Chondrocyte (in vitro differentiated cells): ENCODE measurements around the gene SLC35B2. TPM values are rescaled to one million over a fixed set of nuclear protein-coding genes. Genes with fewer than 3 reads are reported as not detected.

Experiments
- DNase-seq: peaks from one replicate; pipeline ENCODE4 v3.0.0; 2021; ENCODE audit warnings: mixed read lengths, low spot score
- H3K27ac Mint-ChIP-seq: one replicate; pipeline ENCODE4 v1.8.0; 2021; ENCODE audit warnings: mild to moderate bottlenecking, moderate library complexity, mixed read lengths; ENCODE audit not compliant: unreplicated experiment
- H3K27me3 Mint-ChIP-seq: 2 replicates; pipeline ENCODE4 v1.8.0; 2021; ENCODE audit warnings: low read depth, mixed read lengths
- H3K36me3 Mint-ChIP-seq: 2 replicates; pipeline ENCODE4 v1.8.0; 2021; ENCODE audit warnings: low read depth, mixed read lengths
- H3K4me1 Mint-ChIP-seq: 2 replicates; pipeline ENCODE4 v1.8.0; 2021; ENCODE audit warnings: low read depth, mild to moderate bottlenecking, mixed read lengths
- H3K4me3 Mint-ChIP-seq: one replicate; pipeline ENCODE4 v1.8.0; 2021; ENCODE audit warnings: mild to moderate bottlenecking, moderate library complexity, mixed read lengths; ENCODE audit not compliant: unreplicated experiment
- H3K9me3 Mint-ChIP-seq: 2 replicates; pipeline ENCODE4 v1.8.0; 2021; ENCODE audit warnings: low read depth, mixed read lengths
- CTCF ChIP-seq: fragments of 200-600 bp; sonication (generic); IDR thresholded peaks from 2 replicates; pipeline ENCODE4 v1.5.0; 2021; ENCODE audit warnings: antibody characterized with exemption, mild to moderate bottlenecking, moderate library complexity
- total RNA-seq: library from RNA; stranded (reverse); gene quantifications from 3 replicates; pipeline ENCODE4 v1.2.1, GENCODE V29; 2021

The SLC35B2 gene
- total RNA-seq, 1 donor from 2014 or later, result 71.5 TPM

DNA sequence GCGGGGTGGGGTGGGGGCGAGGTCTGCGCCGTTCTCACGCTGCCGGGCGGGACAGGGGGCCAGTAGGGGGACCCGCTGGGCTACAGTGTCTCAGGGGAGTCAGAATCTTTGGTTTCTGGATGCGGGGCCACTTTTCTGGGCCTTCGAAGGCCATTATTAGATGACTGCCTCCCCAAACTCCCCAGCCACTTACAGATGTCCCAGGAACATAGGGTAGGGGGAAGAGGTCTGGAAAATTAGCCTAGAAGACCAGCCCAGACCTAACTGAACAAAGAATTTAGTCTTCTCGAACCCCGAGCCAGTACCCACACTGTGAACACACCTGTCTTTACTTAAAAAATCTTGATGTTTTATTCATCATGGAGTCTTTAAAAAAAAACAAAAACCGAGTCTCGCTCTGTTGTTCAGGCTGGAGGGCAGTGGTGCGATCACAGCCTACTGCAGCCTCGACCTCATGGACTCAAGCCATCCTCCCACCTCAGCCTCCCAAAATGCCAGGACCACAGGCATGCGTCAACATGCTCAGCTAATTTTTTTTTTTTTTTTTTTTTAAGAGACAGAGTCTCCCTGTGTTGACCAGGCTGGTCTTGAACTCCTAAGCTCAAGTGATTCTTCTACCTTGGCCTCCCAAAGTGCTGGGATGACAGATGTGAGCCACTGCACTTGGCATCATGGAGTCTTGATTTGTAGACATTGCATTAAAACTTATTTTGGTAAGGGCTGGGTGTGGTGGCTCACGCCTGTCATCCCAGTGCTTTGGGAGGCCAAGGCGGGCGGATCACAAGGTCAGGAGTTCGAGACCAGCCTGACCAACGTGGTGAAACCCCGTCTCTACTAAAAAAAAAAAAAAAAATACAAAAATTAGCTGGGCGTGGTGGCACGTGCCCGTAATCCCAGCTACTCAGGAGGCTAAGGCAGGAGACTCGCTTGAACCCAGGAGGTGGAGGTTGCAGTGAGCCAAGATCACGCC is 37.2 kb downstream of the SLC35B2 start:
- DNase-seq, result no peak
- no peaks in the 10 kb centered on the region for H3K27me3 Mint-ChIP-seq
- peak overlapping the region; percentile 100 for H3K27ac Mint-ChIP-seq
- H3K9me3 Mint-ChIP-seq, result no peaks in the 10 kb centered on the region
- peak; percentile 25 for TF ChIP-seq CTCF
- peak overlapping the region; percentile 77 for H3K4me3 Mint-ChIP-seq
- H3K4me1 Mint-ChIP-seq, result peaks cover 68% of the 10 kb centered on the region
- no peaks in the 10 kb centered on the region for H3K36me3 Mint-ChIP-seq

DNA sequence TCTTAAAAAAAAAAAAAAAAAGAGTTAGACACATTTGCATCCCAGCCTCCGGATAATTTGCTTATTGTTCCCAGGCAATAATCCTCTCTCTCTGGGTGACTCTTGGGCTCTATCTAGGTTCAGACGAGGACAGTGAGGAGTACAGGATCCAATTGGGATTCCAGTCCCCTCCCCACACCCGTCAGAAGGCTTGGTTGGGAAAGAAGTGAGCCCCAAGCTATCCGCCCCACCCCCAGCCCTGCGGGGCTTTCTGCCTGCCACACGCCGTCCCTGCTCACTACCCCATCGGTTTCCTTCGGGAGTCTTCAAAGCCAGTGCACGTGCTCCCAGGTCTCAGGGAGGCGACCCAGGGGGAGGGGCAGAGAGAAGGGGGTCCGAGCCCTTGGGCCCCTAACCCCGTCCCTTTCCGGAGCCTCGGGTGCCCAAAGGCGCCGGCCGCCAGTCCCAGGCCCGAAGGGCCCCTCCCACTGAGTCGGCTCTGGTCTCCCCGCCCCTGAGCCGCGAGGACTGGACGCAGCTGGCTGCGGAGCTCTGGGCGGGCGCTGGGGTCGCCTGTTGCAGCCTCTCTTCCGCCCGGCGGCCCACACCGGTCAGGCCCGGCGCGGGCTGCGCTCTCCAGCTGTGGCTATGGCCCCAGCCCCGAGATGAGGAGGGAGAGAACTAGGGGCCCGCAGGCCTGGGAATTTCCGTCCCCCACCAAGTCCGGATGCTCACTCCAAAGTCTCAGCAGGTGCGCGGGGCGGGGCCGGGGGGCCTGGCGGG is 38.1 kb downstream of the SLC35B2 start:
- Mint-ChIP-seq H3K27ac (peak overlapping the region; percentile 100), H3K4me1 (peaks cover 59% of the 10 kb centered on the region), H3K36me3 (no peaks in the 10 kb centered on the region), H3K9me3 (no peaks in the 10 kb centered on the region), H3K4me3 (peak overlapping the region; percentile 77), H3K27me3 (no peaks in the 10 kb centered on the region)
- no peak for TF ChIP-seq CTCF
- no peak for DNase-seq

- DNase-seq, result no peak
- Mint-ChIP-seq H3K4me1 (peaks cover 48% of the 10 kb centered on the region), H3K4me3 (no peak overlapping the region), H3K36me3 (no peaks in the 10 kb centered on the region), H3K27me3 (no peaks in the 10 kb centered on the region), H3K9me3 (no peaks in the 10 kb centered on the region), H3K27ac (no peak overlapping the region)
- no peak for TF ChIP-seq CTCF
Measured at GRCh38 chr6:44217332-44218143, 39.8 kb downstream of the SLC35B2 start.

DNA sequence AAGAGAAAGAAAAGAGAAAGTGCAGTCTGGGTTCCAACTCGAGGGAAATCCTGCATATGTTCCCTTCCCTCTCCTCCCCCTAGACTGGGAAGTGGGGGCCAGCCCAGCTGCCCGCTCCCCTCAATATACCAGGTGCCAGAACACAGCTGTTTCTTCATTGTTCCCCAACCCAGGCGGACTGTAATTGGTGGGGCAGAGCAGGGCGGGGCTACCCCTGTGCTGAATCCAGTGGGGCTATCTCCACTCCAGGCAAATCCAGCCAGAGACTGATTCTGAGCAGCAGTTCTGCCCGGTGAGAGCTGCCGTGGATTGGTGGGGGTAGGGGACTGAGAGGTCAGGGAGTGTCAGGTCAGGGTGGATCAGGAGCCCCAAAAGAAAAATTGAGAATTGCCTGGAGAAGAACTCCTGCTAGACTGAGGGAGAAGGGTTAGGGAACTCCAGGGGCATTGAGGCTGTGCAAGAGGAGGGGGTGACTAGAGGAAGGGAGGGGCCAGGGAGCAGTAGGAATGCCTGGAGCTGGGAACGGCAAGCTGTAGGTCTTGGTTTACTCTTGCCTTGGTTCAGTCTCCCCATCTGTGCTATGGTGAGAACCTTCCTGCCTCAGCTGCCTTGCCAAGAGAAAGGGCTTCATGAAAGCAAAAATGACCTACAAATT is 40.5 kb downstream of the SLC35B2 start, which contains the start of gene MYMX:
Gene MYMX (plus strand): TSS at position 250 of the 655 bp plus-strand sequence. CDS start 546 bp downstream, outside the sequence.
- Mint-ChIP-seq H3K9me3 (no peaks in the 10 kb centered on the region), H3K4me3 (no peak within 1 kb of the TSS), H3K4me1 (peaks cover 41% of the 10 kb centered on the region), H3K36me3 (no peaks in the 10 kb centered on the region), H3K27me3 (no peaks in the 10 kb centered on the region), H3K27ac (no peak within 1 kb of the TSS)
- TF ChIP-seq CTCF, result no peak
- DNase-seq, result no peak
